Measurements from ENCODE around the gene POLR1E. TPM values are rescaled to one million over a fixed set of nuclear protein-coding genes. Genes with fewer than 3 reads are reported as not detected.

Gene POLR1E
- total and polyA plus RNA-seq, 2 donors (not counting 3 experiments of a cell fraction or from before 2014, with no cell fraction given), result 9.0 to 21.2 TPM

- H3K4me2 ChIP-seq (ENCODE audit: insufficient read depth, low read length), result peak overlapping the region; percentile 83
- no peaks in the 10 kb centered on the region for H4K20me1 ChIP-seq (replicated peaks; ENCODE audit: control insufficient read depth, extremely low read depth, insufficient read depth, low read length)
- peaks cover 16% of the 10 kb centered on the region for H3K4me1 ChIP-seq (ENCODE audit: control insufficient read depth, extremely low read depth, insufficient read depth, low read length)
- no TSS peak for BruUV-seq (replicated peaks)
- H3K9me3 ChIP-seq (replicated peaks; ENCODE audit: control insufficient read depth, insufficient read depth, low read length), result no peaks in the 10 kb centered on the region
- DNase-seq (ENCODE audit: low read depth, low spot score), result no peak
- peak overlapping the region; percentile 94 for H2AFZ ChIP-seq (ENCODE audit: low read depth, low read length)
- FAIRE-seq, result peak; percentile 33
- H3K9ac ChIP-seq (replicated peaks; ENCODE audit: extremely low read depth, insufficient read depth, low read length), result peak overlapping the region; percentile 70
- ChIA-PET CTCF (interaction anchor here (1.3 to 3.5 kb wide), 3 partner anchors 14 to 777 kb away, joined by 4 to 12 read pairs (median 5); no protein-coding TSS in a partner anchor), POLR2A (interaction anchor here (2.3 kb wide), 1 partner anchor 22 kb away, joined by 9 read pairs; the partner anchor contains the start of gene ZBTB5)
- no peaks in the 10 kb centered on the region for H3K36me3 ChIP-seq (ENCODE audit: control insufficient read depth in 2 of 2, extremely low read depth in 1 of 2, insufficient read depth in 2 of 2, low read length in 2 of 2)
- H3K27ac ChIP-seq (ENCODE audit: insufficient read depth, low read depth, low read length), result no peak overlapping the region
- intact Hi-C loops (cut with micrococcal nuclease) (loop anchor here (10.0 kb wide), 1 partner anchor 298 kb away; the partner anchor contains the start of gene EXOSC3), dilution Hi-C loops (cut with MboI; ENCODE audit: extremely low pct_ligation_motif_present, low sequenced_read_pairs) (no loop called here)
- no peaks in the 10 kb centered on the region for H3K27me3 ChIP-seq (ENCODE audit: control insufficient read depth in 2 of 2, insufficient read depth in 2 of 2, low read length in 2 of 2)
- peaks cover 8% of the 10 kb centered on the region for H3K79me2 ChIP-seq (ENCODE audit: control insufficient read depth, insufficient read depth, low read length)
- H3K4me3 ChIP-seq (replicated peaks in 1 of 3; ENCODE audit: insufficient read depth in 1 of 3, low read depth in 1 of 3, low read length in 3 of 3), result peak overlapping the region; percentile 46 to 78 (median 76)
- no peaks in the 10 kb centered on the region for H3K9me1 ChIP-seq (replicated peaks; ENCODE audit: control insufficient read depth, extremely low read depth, insufficient read depth, low read length)
- TF ChIP-seq GATA2 (IDR thresholded peaks at IDR 0.05; ENCODE audit: insufficient read depth, insufficient read length, low read depth, low read length) (no peak), CTCF (IDR thresholded peaks at IDR 0.05; ENCODE audit: extremely low read depth in 1 of 2, insufficient read depth in 1 of 2, low read depth in 1 of 2, low read length in 2 of 2) (no peak), FOS (IDR thresholded peaks at IDR 0.05; ENCODE audit: borderline replicate concordance, insufficient read depth, low read length) (no peak), JUN (IDR thresholded peaks at IDR 0.05; ENCODE audit: borderline replicate concordance, insufficient read depth, insufficient read length, low read depth) (no peak), MYC (IDR thresholded peaks at IDR 0.05; ENCODE audit: low read depth, low read length) (no peak), POLR2AphosphoS5 (IDR thresholded peaks at IDR 0.05; ENCODE audit: insufficient read depth, low read depth, low read length) (no peak), MAX (IDR thresholded peaks at IDR 0.05; ENCODE audit: insufficient read depth, insufficient read length) (no peak), POLR2A (IDR thresholded peaks at IDR 0.05; ENCODE audit: low read depth, low read length) (no peak), EZH2 (IDR thresholded peaks at IDR 0.05; ENCODE audit: borderline replicate concordance, low read depth, low read length, severe bottlenecking) (no peak)
These were observed 1.1 kb downstream of the POLR1E start for GRCh38 chr9:37486616-37487548.
